CD4-positive, alpha-beta T cell treated with Interleukin-4 for 4 hours (primary cell): Measurements from ENCODE around the gene CSNK1G1.
A peak's percentile ranks its signal among the peaks of the same experiment; 100 is the strongest.
"Not testable (repeated sequence)": the region's sequence is repeated elsewhere in the genome, so short reads cannot be mapped to it uniquely, and the experiment has no call there.

Source experiments
- DNase-seq: peaks from one replicate; pipeline ENCODE4 v3.0.0-alpha.2; 2020

Gene CSNK1G1

DNA sequence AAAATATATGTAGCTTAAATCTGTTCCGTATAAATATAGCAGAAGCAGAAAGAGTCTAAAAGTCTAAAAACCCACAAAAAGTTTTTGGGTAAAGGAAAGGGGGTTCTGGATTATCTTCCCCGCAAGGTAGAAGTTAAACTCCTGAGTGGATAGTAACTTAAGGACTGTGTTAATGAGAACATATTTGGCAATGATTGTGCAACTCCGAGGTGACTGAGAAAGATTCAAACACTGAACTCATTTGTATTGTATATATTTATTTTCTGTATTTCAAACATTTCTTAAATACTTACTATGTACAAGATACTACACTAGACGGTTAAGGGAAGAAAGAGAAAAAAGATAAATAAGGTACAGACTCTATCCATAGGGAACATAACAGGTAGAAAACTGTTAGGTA lies 120.4 kb downstream of the CSNK1G1 start:
- no peak for DNase-seq

DNA sequence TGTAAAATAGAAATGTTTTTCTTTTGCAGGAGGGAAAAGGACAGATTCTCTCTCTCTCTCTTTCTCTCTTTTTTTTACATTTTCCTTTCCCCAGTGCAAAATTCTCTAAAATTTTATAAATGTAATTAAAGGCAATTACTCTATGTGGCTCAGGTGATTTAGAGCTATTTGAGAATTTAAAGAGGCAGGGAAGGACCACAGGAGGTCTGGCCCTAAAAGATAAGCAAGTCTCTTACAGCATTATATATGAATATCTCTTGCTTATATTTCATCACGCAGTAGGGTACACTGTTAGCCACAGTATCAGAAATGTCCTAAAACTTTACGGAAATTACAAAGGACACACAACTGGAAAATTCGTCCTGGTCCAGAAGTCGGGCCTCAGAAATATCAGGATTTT lies 122.7 kb downstream of the CSNK1G1 start:
- no peak for DNase-seq

DNA sequence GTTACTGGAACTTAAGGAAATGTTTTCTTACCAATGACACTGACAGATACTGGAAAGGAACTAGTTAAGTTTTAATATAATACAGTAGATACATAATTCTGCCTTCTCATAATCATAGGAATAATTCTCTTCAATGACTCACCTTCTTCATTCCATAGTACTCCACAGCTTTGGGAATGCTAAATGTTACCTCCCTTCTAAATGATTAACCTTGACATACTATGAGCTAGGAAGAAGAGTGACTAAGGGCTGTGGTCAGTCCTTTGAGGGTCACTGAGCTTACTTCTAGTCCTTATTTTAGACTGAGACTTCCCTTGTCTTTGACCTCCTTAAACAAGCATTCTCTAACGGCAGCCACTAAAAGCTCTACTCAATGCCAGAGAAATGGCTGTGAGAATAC lies 123.6 kb downstream of the CSNK1G1 start:
- no peak for DNase-seq

DNA sequence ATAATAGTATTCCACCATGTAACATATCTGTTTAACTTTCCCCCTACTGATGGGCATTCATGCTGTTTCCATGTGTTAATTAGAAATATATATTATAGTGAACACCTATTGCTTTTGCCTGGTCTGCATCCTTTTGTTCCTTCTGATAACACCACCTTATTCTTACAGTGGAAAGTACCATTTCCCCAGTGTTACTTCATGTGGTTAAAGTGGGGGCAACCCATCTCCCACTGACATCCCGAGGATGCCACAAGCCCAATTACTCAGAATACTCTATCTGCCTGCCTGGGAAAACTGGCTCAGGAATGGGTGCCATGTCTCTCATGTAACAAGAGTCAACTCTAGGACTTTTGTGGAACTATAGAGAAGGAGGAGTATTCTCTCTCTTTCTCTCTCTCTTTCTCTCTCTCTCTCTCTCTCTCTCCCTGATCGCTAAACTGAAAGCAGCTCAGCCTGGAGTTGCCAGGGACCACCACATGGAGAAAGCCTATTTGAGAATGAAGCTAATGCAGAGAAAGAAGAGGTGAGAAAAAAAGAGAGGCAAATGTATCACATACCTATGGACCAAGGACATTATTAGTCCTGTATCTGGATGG lies 126.7 kb downstream of the CSNK1G1 start:
- no peak for DNase-seq

DNA sequence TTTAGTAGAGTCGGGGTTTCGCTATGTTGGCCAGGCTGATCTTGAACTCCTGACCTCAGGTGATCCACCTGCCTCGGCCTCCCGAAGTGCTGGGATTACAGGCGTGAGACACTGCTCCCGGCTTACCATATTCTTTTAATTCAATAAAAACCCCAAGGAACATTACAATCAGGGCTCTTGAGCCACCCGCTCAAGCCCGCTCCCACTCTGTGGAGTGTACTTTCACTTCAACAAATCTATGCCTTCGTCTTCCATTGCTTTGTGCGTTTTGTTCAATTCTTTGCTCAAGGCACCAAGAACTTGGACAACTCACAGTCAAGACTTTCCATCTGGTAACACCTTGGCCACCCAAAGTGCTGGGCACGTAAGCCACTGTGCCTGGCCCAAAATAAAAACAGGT lies 130.2 kb downstream of the CSNK1G1 start:
- no peak for DNase-seq

DNA sequence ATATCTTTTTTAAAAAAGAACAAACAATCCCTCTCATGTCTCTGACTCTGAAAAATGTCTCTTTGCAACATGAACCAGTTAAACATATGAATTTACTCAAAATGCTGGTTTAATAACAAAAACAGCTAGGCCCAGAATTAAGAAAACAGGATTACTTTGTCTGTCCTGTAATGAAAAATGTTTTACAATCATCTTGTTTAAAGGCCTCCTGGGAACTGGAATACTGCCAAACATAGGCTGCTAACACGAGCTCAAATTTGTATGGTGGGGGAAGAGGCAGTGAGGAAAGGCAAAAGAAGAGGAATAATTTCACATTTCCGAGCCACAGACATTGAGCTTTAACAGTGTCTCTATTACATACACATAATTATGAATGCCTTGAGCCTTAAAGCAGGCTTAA lies 131.5 kb downstream of the CSNK1G1 start:
- DNase-seq: no peak

DNA sequence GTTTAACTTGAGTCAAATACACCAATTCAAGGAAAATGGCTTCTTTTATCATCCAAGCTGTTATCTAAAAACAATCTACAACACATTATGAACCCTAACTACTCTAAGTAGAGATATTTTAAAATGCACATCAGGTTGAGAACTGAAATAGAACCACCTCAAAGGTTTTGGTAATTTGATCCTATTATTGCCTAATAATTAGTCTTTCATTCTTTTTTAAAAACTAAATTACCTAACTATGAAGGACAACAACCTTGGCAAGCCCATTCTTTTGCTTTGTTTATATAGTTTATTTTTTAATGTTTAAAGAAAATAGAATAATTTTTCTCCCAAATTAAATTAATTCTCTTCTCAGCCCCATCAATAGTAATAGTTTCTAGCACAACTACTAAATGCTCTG lies 132.1 kb downstream of the CSNK1G1 start:
- DNase-seq: no peak

DNA sequence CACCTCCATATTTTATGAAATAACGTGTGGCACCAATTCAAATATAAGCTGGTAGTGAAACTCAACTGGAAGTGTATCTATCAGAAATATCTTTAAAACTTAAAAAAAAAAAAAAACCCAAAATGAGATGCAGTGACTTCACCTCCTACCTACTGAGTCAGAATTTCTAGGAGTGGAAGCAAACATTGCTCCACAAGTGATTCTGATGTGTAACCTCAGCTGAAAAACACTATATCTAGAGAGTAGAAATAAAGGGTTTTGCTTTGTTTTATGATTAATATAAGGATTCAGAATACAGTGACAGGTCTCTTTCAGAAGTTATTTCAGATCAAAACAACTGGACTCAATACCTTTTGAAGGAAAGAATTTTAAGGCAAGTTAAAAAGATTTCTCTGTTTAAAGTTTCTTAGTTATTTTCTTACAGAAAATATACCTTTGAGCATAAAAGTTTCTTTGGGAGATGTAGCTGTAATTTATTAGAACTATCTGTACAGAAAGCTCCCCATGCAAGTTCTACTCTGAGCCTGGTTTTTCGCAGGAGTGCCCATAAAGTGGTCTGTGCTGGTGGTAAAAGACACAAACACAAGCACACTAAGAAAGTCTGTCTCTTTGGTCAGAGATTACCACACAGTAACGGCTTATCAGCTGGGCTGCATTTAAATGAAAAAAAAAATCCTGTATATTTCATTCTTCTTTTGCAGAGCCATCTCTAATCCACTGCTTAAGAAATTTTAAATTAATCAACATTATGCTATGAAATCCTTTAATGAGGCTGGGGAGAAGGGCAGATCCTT lies 133.2 kb downstream of the CSNK1G1 start:
- no peak for DNase-seq

DNA sequence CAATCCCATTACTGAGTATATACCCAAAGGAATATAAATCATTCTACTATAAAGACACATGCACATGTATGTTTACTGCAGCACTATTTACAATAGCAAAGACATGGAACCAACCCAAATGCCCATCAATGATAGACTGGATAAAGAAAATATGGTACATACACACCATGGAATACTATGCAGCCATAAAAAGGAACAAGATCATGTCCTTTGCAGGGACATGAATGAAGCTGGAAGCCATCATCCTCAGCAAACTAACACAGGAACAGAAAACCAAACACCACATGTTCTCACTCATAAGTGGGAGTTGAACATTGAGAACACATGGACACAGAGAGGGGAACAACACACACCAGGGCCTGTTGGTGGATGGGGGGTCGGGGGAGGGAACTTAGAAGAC lies 134.1 kb downstream of the CSNK1G1 start:
- DNase-seq: not testable (repeated sequence)

DNA sequence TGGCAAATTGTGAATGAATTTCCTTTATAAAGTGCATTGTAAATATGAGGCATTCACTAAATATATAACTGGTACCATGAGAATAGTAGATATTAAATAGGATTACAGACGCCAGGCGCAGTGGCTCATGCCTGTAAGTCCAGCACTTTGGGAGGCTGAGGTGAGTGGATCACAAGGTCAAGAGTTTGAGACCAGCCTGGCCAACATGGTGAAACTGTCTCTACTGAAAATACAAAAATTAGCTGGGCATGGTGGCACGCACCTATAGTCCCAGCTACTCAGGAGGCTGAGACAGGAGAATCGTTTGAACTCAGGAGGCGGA lies 138.6 kb downstream of the CSNK1G1 start:
- not testable (repeated sequence) for DNase-seq

DNA sequence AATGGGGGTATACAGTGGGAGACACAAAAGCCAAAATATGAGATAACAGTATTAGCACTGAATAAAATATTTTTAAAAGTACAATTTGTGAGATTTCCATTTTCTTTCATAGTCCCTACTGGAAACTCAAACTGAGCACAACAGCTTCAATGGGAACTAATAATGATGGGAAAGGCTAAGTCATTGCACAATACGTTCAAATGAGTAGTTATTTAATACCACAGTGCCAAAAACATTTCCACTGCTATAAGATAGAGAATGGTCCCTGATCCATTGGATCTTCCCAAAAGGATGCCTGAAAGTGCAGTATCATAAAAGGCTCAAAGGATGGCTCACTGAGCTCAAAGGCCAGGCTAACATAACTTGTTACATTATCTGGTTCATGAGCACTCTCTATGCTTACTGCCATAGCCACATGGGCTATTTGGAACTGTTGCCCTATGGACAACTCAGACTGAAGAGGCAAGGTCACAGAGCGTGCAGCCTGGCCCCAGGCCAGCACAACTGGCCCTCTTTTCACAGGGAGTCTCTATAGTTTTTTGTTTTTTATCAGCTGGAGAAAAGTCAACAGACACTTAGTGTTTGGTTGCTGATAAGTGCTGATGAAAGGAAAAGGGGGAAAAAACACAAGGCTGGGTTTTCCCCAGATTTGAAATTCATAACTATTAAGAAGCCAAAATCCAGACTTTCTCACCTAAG lies 139.1 kb downstream of the CSNK1G1 start:
- DNase-seq: no peak

DNA sequence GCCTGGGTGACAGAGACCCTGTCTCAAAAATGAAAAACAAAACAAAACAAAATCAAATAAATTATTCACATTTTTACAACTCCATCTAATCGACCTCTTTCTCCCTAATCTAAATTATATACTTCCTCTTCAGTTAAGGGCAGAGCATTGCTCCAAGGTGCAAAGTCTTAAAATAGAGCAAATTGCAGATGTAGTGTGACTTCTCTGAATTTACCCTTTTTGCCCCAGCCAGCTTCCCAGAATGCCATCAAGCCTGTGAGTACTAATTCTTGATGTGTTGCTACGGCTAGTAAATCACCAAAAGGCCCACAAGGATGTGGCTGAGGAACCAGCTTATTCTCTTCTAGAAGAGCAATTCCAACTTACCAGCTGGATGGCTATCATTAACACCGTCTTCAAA lies 139.8 kb downstream of the CSNK1G1 start:
- no peak for DNase-seq

DNA sequence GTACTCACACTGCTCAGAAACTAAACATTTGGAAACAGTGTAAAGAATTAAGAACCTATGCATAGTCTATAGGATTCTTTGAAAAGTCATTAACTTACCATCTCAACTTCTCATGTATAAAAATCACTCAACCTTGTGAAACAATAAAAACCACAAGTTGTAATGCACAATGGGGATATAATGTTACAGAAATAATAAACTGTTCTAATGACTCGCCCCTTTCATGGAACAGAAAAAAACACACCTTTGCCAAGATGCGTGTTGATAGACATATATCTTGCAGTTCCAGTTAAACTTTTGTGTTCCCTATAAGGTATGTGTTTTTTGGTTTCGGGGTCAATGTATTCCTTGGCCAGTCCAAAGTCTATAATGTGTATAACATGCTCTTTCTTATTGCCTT lies 142.3 kb downstream of the CSNK1G1 start:
- DNase-seq: no peak

DNA sequence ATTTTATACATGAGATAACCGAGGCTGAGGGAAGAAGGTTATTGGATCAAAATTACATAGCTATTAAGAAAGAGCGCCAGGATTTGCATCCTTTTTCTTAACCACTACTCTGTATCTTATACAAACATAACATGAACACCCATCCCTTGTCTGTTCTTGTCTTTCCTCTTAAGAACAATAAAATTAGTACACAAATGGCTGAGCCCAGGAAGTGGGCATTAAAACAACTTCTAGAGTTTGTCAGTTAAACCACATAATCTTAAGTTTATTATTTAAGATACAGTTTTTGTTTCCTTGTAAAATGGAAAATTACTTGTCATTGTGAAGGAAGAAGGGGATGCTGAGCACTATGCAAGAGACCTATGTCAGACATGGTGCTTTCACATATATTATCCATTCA lies 144.3 kb downstream of the CSNK1G1 start:
- DNase-seq: no peak

DNA sequence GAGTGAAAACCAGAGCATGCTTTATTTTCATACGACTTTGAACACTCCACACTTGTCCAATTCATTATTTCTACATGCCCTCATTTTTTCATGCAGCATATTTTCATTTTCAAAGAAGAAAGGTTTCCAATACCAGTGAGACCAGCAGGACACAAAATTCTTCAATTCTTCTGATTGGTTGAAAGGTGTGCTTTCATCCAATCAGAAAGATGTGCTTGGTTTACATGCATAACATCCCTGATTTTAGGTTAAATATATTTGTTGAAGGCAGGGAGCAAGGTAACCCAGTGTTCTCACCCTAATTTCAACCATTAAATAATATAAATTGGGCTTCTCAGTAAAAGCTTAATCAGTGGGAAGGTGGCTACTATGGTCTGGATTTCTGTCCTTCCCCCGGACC lies 145.6 kb downstream of the CSNK1G1 start:
- DNase-seq: no peak

DNA sequence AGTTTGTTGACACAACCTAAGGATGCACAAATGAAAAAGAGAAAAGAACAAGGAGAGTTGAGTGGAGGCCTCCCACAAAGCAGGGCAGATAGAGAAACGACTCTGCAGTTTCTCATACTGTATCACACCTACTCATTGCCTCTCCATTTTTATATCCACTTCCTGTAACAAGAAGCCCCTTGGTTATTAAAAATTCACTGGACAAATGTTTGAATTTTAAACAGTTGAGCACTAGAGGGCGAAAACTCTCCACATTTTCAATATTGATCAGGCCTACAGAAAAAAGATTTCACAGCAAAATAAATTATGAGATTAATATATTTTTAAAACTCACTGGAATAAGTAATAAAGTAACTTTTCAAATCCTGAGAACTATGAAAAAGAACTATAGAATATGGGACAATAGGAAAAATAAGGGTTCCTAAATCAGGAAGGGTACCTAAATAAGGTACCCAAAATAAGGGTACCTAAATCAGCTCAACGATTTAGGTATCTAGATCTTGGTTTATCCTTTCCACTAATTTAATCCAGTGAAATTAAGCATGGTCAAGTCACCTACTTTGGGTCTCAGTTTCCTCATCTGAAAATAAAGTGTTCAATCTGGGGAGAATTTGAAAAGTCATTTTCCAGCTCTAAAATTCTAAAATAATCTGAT lies 146.2 kb downstream of the CSNK1G1 start:
- peak; percentile 27 for DNase-seq

DNA sequence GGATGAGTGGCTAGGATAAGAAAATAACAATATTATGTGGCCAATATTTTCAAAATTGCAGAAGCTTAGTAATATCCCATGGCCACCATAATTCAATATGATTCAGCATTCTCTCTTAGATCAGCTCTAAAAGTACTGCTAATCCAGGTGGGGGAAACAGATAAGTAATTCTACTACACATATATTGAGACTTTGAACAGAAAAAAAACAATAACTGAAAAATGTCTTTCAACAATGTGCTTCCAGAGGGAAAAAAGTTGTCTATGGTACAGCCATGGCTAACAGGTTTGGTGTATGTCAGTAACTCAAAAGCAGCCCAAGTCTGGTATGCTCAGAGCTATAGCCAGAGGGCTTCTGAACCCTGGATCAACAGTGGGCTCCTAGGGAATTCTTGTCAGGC lies 150.8 kb downstream of the CSNK1G1 start:
- DNase-seq: no peak

DNA sequence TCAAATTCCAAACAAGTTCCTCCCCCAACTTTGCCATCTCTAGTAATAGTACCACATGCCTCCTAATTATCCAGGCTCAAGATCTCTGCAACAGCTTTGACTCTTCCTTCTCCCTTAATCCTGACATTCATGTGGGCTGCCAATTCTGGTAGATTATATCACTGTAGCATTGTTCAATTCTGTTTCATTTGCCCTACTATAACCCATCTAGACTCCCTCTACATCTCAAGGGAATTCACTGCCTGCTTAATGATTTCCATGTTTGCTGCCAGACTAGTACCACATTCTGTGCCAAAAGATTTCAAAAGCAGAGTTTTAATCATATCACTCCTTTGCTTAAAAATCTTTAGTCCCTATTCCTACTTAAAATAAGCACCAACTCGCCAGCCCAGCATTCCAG lies 158.5 kb downstream of the CSNK1G1 start:
- DNase-seq: no peak

DNA sequence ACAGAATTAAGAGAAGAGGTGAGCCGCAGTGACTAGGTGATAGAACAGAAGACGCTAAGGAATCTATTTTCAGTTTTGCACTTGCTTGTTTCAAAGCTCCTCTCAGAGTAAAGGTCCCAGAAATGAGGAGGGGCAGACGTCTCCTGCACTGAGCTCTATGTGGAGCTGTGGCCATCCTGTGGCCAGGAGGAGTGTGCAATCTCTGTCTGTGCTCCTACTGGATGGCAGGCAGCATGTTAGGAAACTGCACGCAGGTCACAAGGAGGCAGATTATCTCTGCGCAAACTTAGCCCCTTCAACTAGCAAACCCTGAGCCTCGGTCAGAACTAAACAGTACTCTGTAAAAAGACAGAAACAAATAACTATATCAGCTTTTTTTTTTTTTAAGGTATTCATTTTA lies 162.0 kb downstream of the CSNK1G1 start:
- DNase-seq: no peak

DNA sequence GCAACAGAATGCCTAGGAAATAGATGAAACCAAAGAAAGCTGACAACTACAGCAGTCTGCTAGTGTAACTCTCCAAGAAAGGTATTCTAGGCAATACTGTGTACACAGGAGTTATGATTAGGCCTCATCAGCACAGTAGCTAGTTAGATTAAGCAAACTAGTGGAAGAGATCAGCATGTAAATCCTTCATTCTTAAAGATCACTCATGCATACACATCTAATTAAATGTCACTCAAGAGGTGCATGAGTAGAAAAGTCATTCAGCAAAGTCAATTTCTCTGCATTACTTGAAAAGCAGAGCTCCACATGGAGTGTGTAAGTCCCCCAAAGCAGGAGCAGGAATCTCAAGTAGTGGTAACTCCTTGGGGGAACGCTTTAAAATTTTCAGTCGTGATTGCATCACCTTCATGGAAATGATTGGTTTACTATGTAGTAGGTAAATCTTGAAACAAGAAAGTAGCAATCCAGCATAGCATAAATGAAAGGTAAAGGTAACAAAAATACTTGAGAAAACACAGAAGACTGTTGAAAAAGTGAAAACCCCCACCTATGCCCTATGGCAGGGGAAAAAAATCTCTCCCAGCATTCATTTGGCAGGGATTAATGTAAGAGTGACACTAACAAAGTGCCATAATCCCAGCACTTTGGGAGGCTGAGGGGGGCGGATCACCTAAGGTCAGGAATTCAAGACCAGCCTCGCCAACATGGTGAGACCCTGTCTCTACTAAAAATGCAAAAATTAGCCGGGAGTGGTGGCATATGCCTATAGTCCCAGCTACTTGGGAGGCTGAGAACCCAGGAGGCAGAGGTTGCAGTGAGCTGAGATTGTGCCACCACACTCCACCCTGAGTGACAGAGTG lies 163.8 kb downstream of the CSNK1G1 start:
- DNase-seq: no peak

DNA sequence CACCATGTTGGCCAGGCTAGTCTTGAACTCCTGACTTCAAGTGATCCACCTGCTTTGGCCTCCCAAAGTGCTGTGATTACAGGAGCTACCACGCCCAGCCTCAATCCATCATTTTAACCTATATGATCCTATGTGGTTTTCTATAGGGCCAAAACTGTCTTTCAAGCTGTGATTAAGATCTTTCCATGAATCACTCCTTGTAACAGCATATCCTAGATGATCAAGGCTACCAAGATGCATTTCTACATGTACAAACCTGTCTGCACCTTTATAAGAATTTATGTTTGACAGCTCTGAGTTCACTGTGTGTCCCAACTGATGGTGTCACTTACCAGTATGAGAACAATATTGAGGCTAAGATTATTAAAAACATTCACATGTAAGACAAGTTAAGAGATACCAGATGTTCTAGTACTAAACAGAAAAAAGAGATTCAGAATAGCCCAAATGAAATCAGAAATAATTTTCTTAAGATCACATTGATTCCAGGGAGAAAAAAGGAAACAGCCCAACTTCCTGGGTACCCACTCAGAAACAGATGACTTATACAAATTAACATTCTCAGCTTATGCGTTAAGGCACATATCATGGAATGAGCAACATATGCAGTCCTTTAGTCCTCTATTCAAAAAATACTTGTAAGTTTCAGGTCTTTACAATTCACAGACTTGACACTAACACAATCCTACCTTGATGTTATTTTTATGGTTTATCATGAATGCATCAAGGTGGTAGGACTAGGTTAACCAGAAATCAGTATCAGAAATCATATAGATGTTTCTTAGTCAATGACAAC lies 168.4 kb downstream of the CSNK1G1 start:
- no peak for DNase-seq
